H9 (cell line): Measurements from ENCODE around the gene SEMA3C. TPM values are rescaled to one million over a fixed set of nuclear protein-coding genes. Genes with fewer than 3 reads are reported as not detected.

Source experiments
- DNase-seq: peaks from one replicate; pipeline ENCODE4 v3.0.0-alpha.2; 2017
- H2AFZ ChIP-seq: one replicate; pipeline ENCODE4 v1.6.1; 2013; ENCODE audit warnings: mild to moderate bottlenecking, low read length, control low read depth, moderate library complexity
- H2AK5ac ChIP-seq: 2 replicates; pipeline ENCODE4 v1.6.1; 2013; ENCODE audit warnings: low read length, control low read depth, mixed read lengths; ENCODE audit not compliant: insufficient read length
- H2BK120ac ChIP-seq: one replicate; pipeline ENCODE4 v1.6.1; 2013; ENCODE audit warnings: low read depth, mild to moderate bottlenecking, low read length, control low read depth, inconsistent platforms; ENCODE audit not compliant: poor library complexity, severe bottlenecking
- H2BK12ac ChIP-seq: 2 replicates; pipeline ENCODE4 v1.6.1; 2013; ENCODE audit warnings: low read length, control low read depth, mixed read lengths, low read depth; ENCODE audit not compliant: insufficient read length
- H2BK15ac ChIP-seq: 2 replicates; pipeline ENCODE4 v1.6.1; 2013; ENCODE audit warnings: low read depth, low read length, control low read depth
- H2BK20ac ChIP-seq: one replicate; pipeline ENCODE4 v1.6.1; 2013; ENCODE audit warnings: low read depth, mild to moderate bottlenecking, low read length, control low read depth, inconsistent platforms; ENCODE audit not compliant: poor library complexity, severe bottlenecking
- H2BK5ac ChIP-seq: 2 replicates; pipeline ENCODE4 v1.6.1; 2013; ENCODE audit warnings: low read length, control low read depth, mixed read lengths; ENCODE audit not compliant: insufficient read length
- H3K14ac ChIP-seq: 2 replicates; pipeline ENCODE4 v1.6.1; 2013; ENCODE audit warnings: low read length, control low read depth; ENCODE audit not compliant: insufficient read depth
- H3K18ac ChIP-seq: 2 replicates; pipeline ENCODE4 v1.6.1; 2013; ENCODE audit warnings: low read depth, mild to moderate bottlenecking, mixed read lengths, low read length, control low read depth; ENCODE audit not compliant: insufficient read length
- H3K23ac ChIP-seq: 2 replicates; pipeline ENCODE4 v1.6.1; 2013; ENCODE audit warnings: low read length, control low read depth, mixed read lengths, low read depth; ENCODE audit not compliant: insufficient read length
- H3K23me2 ChIP-seq: 2 replicates; pipeline ENCODE4 v1.6.1; 2013; ENCODE audit warnings: low read depth, mild to moderate bottlenecking, mixed read lengths, low read length, control low read depth; ENCODE audit not compliant: insufficient read length, poor library complexity, severe bottlenecking
- H3K27ac ChIP-seq: 2 replicates; pipeline ENCODE4 v1.5.1; 2013; ENCODE audit warnings: low read length, control low read depth, mixed read lengths, low read depth; ENCODE audit not compliant: insufficient read length
- H3K27me3 ChIP-seq: 2 replicates; pipeline ENCODE4 v1.6.1; 2013; ENCODE audit warnings: low read length, control low read depth, inconsistent platforms; ENCODE audit not compliant: insufficient read depth
- H3K4ac ChIP-seq: 2 replicates; pipeline ENCODE4 v1.6.1; 2013; ENCODE audit warnings: low read depth, mild to moderate bottlenecking, control low read depth, inconsistent platforms, low read length, moderate library complexity
- H3K4me1 ChIP-seq: 2 replicates; pipeline ENCODE4 v1.6.1; 2013; ENCODE audit warnings: low read length, control low read depth, inconsistent platforms; ENCODE audit not compliant: insufficient read depth
- H3K4me2 ChIP-seq: 2 replicates; pipeline ENCODE4 v1.6.1; 2013; ENCODE audit warnings: low read length, control low read depth, mixed read lengths; ENCODE audit not compliant: insufficient read length, insufficient read depth
- H3K56ac ChIP-seq: 2 replicates; pipeline ENCODE4 v1.6.1; 2013; ENCODE audit warnings: low read depth, mild to moderate bottlenecking, mixed read lengths, low read length, control low read depth; ENCODE audit not compliant: insufficient read length
- H3K79me1 ChIP-seq: 2 replicates; pipeline ENCODE4 v1.6.1; 2013; ENCODE audit warnings: low read depth, mild to moderate bottlenecking, moderate library complexity, low read length, control low read depth, inconsistent platforms; ENCODE audit not compliant: insufficient read depth, poor library complexity, severe bottlenecking
- H3K79me2 ChIP-seq: 2 replicates; pipeline ENCODE4 v1.6.1; 2013; ENCODE audit warnings: low read length, control low read depth, inconsistent platforms; ENCODE audit not compliant: insufficient read depth
- H3K9ac ChIP-seq: 2 replicates; pipeline ENCODE4 v1.6.1; 2013; ENCODE audit warnings: low read length, control low read depth, mixed read lengths; ENCODE audit not compliant: insufficient read length; ENCODE audit errors: extremely low read depth
- H3K9me3 ChIP-seq: one replicate; pipeline ENCODE4 v1.6.1; 2013; ENCODE audit warnings: low read depth, low read length, inconsistent platforms; ENCODE audit not compliant: control insufficient read depth
- H3T11ph ChIP-seq: one replicate; pipeline ENCODE4 v1.6.1; 2013; ENCODE audit warnings: mild to moderate bottlenecking, low read length, control low read depth, inconsistent platforms
- H4K20me1 ChIP-seq: one replicate; pipeline ENCODE4 v1.6.1; 2013; ENCODE audit not compliant: control insufficient read depth, insufficient read length, insufficient read depth
- H4K5ac ChIP-seq: 2 replicates; pipeline ENCODE4 v1.6.1; 2013; ENCODE audit warnings: low read depth, mild to moderate bottlenecking, mixed read lengths, low read length, control low read depth; ENCODE audit not compliant: insufficient read length
- H4K8ac ChIP-seq: replicated peaks from 2 replicates; pipeline ENCODE4 v1.6.1; 2013; ENCODE audit warnings: low read length, control low read depth, mixed read lengths, low read depth; ENCODE audit not compliant: insufficient read length
- H4K91ac ChIP-seq: 2 replicates; pipeline ENCODE4 v1.6.1; 2013; ENCODE audit warnings: low read depth, mild to moderate bottlenecking, moderate library complexity, mixed read lengths, low read length, control low read depth; ENCODE audit not compliant: insufficient read length
- H3K27ac Mint-ChIP-seq, 3 experiments: 2 replicates in 2 of 3; 3 replicates in 1 of 3; pipeline ENCODE4 v1.8.0; 2020 to 2021; ENCODE audit warnings: mixed read lengths in 3 of 3, mild to moderate bottlenecking in 1 of 3, moderate library complexity in 1 of 3
- H3K27me3 Mint-ChIP-seq: 2 replicates; pipeline ENCODE4 v1.8.0; 2021; ENCODE audit warnings: low read depth, mild to moderate bottlenecking, moderate library complexity, mixed read lengths
- H3K36me3 Mint-ChIP-seq, 3 experiments: 2 replicates in 2 of 3; 3 replicates in 1 of 3; pipeline ENCODE4 v1.8.0; 2020 to 2021; ENCODE audit warnings: low read depth in 3 of 3, mixed read lengths in 3 of 3; ENCODE audit not compliant: insufficient read depth in 1 of 3
- H3K4me1 Mint-ChIP-seq, 2 experiments: 2 replicates each; pipeline ENCODE4 v1.8.0; 2020; ENCODE audit warnings: mixed read lengths in 2 of 2
- H3K4me3 Mint-ChIP-seq, 2 experiments: 2 replicates in 1 of 2; 3 replicates in 1 of 2; pipeline ENCODE4 v1.8.0; 2020 to 2021; ENCODE audit warnings: mild to moderate bottlenecking in 2 of 2, mixed read lengths in 2 of 2, moderate library complexity in 1 of 2
- H3K9me3 Mint-ChIP-seq, 2 experiments: 2 replicates in 1 of 2; 3 replicates in 1 of 2; pipeline ENCODE4 v1.8.0; 2020; ENCODE audit warnings: mild to moderate bottlenecking in 2 of 2, mixed read lengths in 2 of 2, moderate library complexity in 1 of 2
- WGBS: extraction: QIAGEN DNeasy Blood & Tissue Kit; methylation state at CpG from one replicate; pipeline ENCODE4 v1.1.7; 2013; ENCODE audit warnings: missing lambda C conversion rate, low lambda C conversion rate, mixed read lengths; ENCODE audit not compliant: insufficient read length; ENCODE audit errors: extremely low coverage; 5-methylcytosine and 5-hydroxymethylcytosine counted together
- total RNA-seq: library from RNA; stranded (reverse); gene quantifications from 2 replicates; pipeline ENCODE4 v1.2.1, GENCODE V29; 2021
- TF ChIP-seq, protein P1 (sequence below): fragments of 200-600 bp; sonication (generic); conservative IDR thresholded peaks from 3 replicates; pipeline ENCODE4 v1.8.0; 2021; ENCODE audit warnings: antibody characterized with exemption, mild to moderate bottlenecking

SEMA3C gene
- total RNA-seq, 1 experiment from 2014 or later, result 1.6 TPM

DNA sequence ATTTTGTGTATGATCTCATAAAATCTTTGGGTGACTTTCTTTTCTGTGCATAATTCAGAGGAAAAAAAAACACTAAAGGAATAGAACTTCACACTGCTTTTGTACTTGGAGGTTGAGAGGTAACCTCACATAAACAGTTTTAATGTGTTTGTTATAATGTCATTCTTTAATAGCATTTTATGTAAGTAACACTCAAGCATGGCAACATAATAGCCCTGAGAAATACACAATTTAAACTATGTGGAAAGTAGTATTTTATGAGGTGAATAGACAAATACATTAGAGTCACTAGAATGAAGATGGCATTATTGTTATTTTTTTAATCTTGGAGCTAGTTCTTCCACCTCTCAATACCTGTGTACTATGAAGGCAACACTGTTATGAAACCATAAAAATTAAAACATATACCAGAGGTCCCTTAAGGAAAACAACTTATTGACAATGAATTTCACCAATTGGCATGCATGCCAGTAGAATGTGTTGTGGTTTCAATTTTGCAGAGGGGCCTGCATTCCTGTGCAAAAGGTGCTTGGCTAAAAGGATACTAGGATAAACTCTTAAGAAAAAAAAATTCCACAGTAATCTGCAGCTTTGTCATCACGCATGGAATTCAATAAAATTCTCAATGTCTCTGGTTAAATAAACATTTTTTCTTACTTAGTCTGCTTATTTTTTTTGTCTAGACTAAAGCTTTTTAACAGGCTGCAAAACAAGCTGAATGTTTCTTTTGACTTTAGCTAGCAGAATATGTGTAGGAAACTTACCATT lies 177.9 kb downstream of the SEMA3C start:
- Mint-ChIP-seq H3K27ac (no peak overlapping the region), H3K27me3 (no peaks in the 10 kb centered on the region), H3K36me3 (no peaks in the 10 kb centered on the region), H3K9me3 (no peaks in the 10 kb centered on the region), H3K4me1 (peaks cover 16 to 22% of the 10 kb centered on the region in 2 experiments), H3K4me3 (no peak overlapping the region)
- WGBS, result no CpG with 5 or more reads among the region's 1 CpG
- TF ChIP-seq, protein P1, sequence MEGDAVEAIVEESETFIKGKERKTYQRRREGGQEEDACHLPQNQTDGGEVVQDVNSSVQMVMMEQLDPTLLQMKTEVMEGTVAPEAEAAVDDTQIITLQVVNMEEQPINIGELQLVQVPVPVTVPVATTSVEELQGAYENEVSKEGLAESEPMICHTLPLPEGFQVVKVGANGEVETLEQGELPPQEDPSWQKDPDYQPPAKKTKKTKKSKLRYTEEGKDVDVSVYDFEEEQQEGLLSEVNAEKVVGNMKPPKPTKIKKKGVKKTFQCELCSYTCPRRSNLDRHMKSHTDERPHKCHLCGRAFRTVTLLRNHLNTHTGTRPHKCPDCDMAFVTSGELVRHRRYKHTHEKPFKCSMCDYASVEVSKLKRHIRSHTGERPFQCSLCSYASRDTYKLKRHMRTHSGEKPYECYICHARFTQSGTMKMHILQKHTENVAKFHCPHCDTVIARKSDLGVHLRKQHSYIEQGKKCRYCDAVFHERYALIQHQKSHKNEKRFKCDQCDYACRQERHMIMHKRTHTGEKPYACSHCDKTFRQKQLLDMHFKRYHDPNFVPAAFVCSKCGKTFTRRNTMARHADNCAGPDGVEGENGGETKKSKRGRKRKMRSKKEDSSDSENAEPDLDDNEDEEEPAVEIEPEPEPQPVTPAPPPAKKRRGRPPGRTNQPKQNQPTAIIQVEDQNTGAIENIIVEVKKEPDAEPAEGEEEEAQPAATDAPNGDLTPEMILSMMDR, result no peak
- no peak overlapping the region for H3K14ac ChIP-seq
- no peak overlapping the region for H2BK15ac ChIP-seq
- H4K91ac ChIP-seq, result no peak overlapping the region
- H3K27me3 ChIP-seq, result no peaks in the 10 kb centered on the region
- no peaks in the 10 kb centered on the region for H3K23me2 ChIP-seq
- no peak overlapping the region for H3K18ac ChIP-seq
- H3K9me3 ChIP-seq, result no peaks in the 10 kb centered on the region
- H2AK5ac ChIP-seq, result no peak overlapping the region
- no peak overlapping the region for H4K5ac ChIP-seq
- no peaks in the 10 kb centered on the region for H3K79me2 ChIP-seq
- H2AFZ ChIP-seq, result no peak overlapping the region
- no peak overlapping the region for H3K4me2 ChIP-seq
- no peak overlapping the region for H3K23ac ChIP-seq
- H2BK20ac ChIP-seq, result no peak overlapping the region
- no peak overlapping the region for H2BK5ac ChIP-seq
- no peak overlapping the region for H3K9ac ChIP-seq
- H2BK120ac ChIP-seq, result no peak overlapping the region
- H2BK12ac ChIP-seq, result no peak overlapping the region
- H4K20me1 ChIP-seq, result no peaks in the 10 kb centered on the region
- H3K4me1 ChIP-seq, result no peaks in the 10 kb centered on the region
- H3K4ac ChIP-seq, result no peak overlapping the region
- no peak overlapping the region for H4K8ac ChIP-seq
- no peak overlapping the region for H3K56ac ChIP-seq
- H3K27ac ChIP-seq, result no peak overlapping the region
- H3K79me1 ChIP-seq, result no peaks in the 10 kb centered on the region
- no peak overlapping the region for H3T11ph ChIP-seq
- no peak for DNase-seq
